Retinal pigment epithelial cell (primary cell): ENCODE measurements around the gene CNNM4.

Source experiments
- DNase-seq: peaks from one replicate; pipeline ENCODE4 v3.0.0-alpha.2; 2010; ENCODE audit warnings: low read depth
- H3K4me3 ChIP-seq: 2 replicates; pipeline ENCODE4 v1.5.1; 2011; ENCODE audit warnings: mild to moderate bottlenecking, low read length, control low read depth, moderate library complexity
- CTCF ChIP-seq: conservative IDR thresholded peaks from 2 replicates; pipeline ENCODE4 v1.5.1; 2011; ENCODE audit warnings: low read depth, low read length, control low read depth, inconsistent platforms

CNNM4 gene

GRCh38 chr2:96826546-96827278 is 66.0 kb downstream of the CNNM4 start:
- no peak for DNase-seq
- no peak overlapping the region for H3K4me3 ChIP-seq
- no peak for TF ChIP-seq CTCF

GRCh38 chr2:96828436-96828835 is 67.7 kb downstream of the CNNM4 start:
- DNase-seq = no peak

GRCh38 chr2:96828874-96829273 is 68.2 kb downstream of the CNNM4 start:
- H3K4me3 ChIP-seq = no peak overlapping the region
- no peak for TF ChIP-seq CTCF
- DNase-seq = no peak

More at GRCh38 chr2:96828436-96828835, 67.7 kb downstream of the CNNM4 start:
- TF ChIP-seq CTCF = no peak
- H3K4me3 ChIP-seq = no peak overlapping the region

GRCh38 chr2:96830044-96830562 is 69.4 kb downstream of the CNNM4 start:
- no peak overlapping the region for H3K4me3 ChIP-seq
- no peak for TF ChIP-seq CTCF
- no peak for DNase-seq

- no peak for TF ChIP-seq CTCF
- no peak for DNase-seq
- H3K4me3 ChIP-seq = no peak overlapping the region
Measured at GRCh38 chr2:96831679-96832078, 71.0 kb downstream of the CNNM4 start.

- DNase-seq = no peak
- no peak overlapping the region for H3K4me3 ChIP-seq
- no peak for TF ChIP-seq CTCF
Measured at GRCh38 chr2:96832408-96832753, 71.7 kb downstream of the CNNM4 start.
